HepG2 (cell line): ENCODE data around the gene TMEM131L. TPM values are rescaled to one million over a fixed set of nuclear protein-coding genes. Genes with fewer than 3 reads are reported as not detected.

Experiments
- ATAC-seq: fragments of 200-7000 bp; cut with Tn5 transposase; 3 replicates; pipeline ENCODE4 v1.9.1; 2020; ENCODE audit warnings: mild to moderate bottlenecking, moderate library complexity
- BruUV-seq: library from RNA; stranded (reverse); fragments of 400-500 nt; replicated peaks from 2 replicates; lab custom pipeline; 2021; lab: Mats Ljungman, UMichigan
- CTCF ChIA-PET: fragments of 300-600 bp; formaldehyde crosslinking; extraction: SDS; loops from one replicate; lab custom pipeline; 2021; ENCODE audit warnings: low total read pairs, inconsistent platforms, low intra/inter-chr PET ratio; lab: Yijun Ruan, JAX
- POLR2A ChIA-PET: fragments of 350-600 bp; sonication (Branson Sonifier 250); formaldehyde crosslinking; loops from one replicate; lab custom pipeline; 2020; ENCODE audit warnings: antibody characterized with exemption, inconsistent platforms; lab: Yijun Ruan, JAX
- DNase-seq: peaks from one replicate; pipeline ENCODE4 v3.0.0-alpha.2; 2015; ENCODE audit warnings: low spot score
- FAIRE-seq: peaks from 3 replicates; lab custom pipeline; 2011; peaks lifted over from hg19 to GRCh38; lab: Jason Lieb, UNC
- H2AFZ ChIP-seq: one replicate; pipeline ENCODE4 v1.6.1; 2011; ENCODE audit warnings: low read length, inconsistent platforms
- H3K27ac ChIP-seq: fragments of 300-600 bp; 3 replicates; pipeline ENCODE4 v1.8.0; 2011; ENCODE audit warnings: mixed run types, mild to moderate bottlenecking, mixed read lengths, low read length, inconsistent platforms; ENCODE audit not compliant: insufficient read depth; ENCODE audit errors: extremely low read length
- H3K27me3 ChIP-seq, 2 experiments: fragments of 200-600 bp in 1 of 2; 2 replicates in 1 of 2; 3 replicates in 1 of 2; pipeline versions ENCODE4 v1.6.0 to v1.8.0; 2011; ENCODE audit warnings: low read length in 2 of 2, mild to moderate bottlenecking in 2 of 2, moderate library complexity in 2 of 2, inconsistent platforms in 1 of 2; ENCODE audit not compliant: insufficient read depth in 2 of 2, control insufficient read depth in 1 of 2
- H3K36me3 ChIP-seq, 2 experiments: fragments of 200-600 bp in 1 of 2; replicated peaks in 1 of 2; 2 replicates in 1 of 2; 3 replicates in 1 of 2; pipeline versions ENCODE4 v1.5.1 to v1.8.0; 2011; ENCODE audit warnings: low read length in 2 of 2, inconsistent platforms in 1 of 2; ENCODE audit not compliant: insufficient read depth in 2 of 2, control insufficient read depth in 1 of 2
- H3K4me1 ChIP-seq: 2 replicates; pipeline ENCODE4 v1.5.1; 2012; ENCODE audit warnings: low read length, inconsistent platforms; ENCODE audit not compliant: insufficient read depth
- H3K4me2 ChIP-seq: 2 replicates; pipeline ENCODE4 v1.6.0; 2011; ENCODE audit warnings: low read depth, low read length, inconsistent platforms
- H3K4me3 ChIP-seq, 3 experiments: fragments of 200-600 bp in 1 of 3; sonication (generic), shearing (Covaris generic) in 1 of 3; replicated peaks in 1 of 3; 2 replicates each; pipeline ENCODE4 v1.5.1; 2011 to 2016; ENCODE audit warnings: low read length in 3 of 3, inconsistent platforms in 2 of 3, low read depth in 2 of 3, mild to moderate bottlenecking in 2 of 3, control low read depth in 1 of 3, mixed read lengths in 1 of 3; ENCODE audit not compliant: insufficient read depth in 1 of 3
- H3K79me2 ChIP-seq: one replicate; pipeline ENCODE4 v1.6.1; 2011; ENCODE audit warnings: low read length, inconsistent platforms; ENCODE audit not compliant: insufficient read depth
- H3K9ac ChIP-seq: 2 replicates; pipeline ENCODE4 v1.6.0; 2011; ENCODE audit warnings: mild to moderate bottlenecking, low read depth, low read length, inconsistent platforms; ENCODE audit not compliant: insufficient read depth
- H3K9me3 ChIP-seq: 2 replicates; pipeline ENCODE4 v1.5.1; 2012; ENCODE audit warnings: mild to moderate bottlenecking, low read length
- H4K20me1 ChIP-seq: 2 replicates; pipeline ENCODE4 v1.6.0; 2011; ENCODE audit warnings: inconsistent platforms, mild to moderate bottlenecking, low read length, moderate library complexity; ENCODE audit not compliant: insufficient read depth
- ASH2L ChIP-seq: fragments of 300-600, 200-600 bp; sonication (generic); IDR thresholded peaks from 2 replicates; pipeline ENCODE4 v1.7.0; 2017; ENCODE audit warnings: low read depth, mild to moderate bottlenecking, moderate library complexity, mixed read lengths, low read length; ENCODE audit not compliant: insufficient read length
- BORCS8-MEF2B ChIP-seq: sonication (generic); formaldehyde crosslinking; IDR thresholded peaks from 2 replicates; pipeline ENCODE4 v1.8.0; 2022; ENCODE audit warnings: mild to moderate bottlenecking, missing genetic modification reagents
- ELF1 ChIP-seq: sonication (generic); formaldehyde crosslinking; IDR thresholded peaks from 2 replicates; pipeline ENCODE4 v1.4.0; 2020; ENCODE audit warnings: missing genetic modification reagents
- NR1H2 ChIP-seq: sonication (generic); formaldehyde crosslinking; IDR thresholded peaks from 2 replicates; pipeline ENCODE4 v1.8.1; 2022; ENCODE audit warnings: low read depth, missing genetic modification reagents, borderline replicate concordance
- ZFX ChIP-seq: sonication (generic); formaldehyde crosslinking; IDR thresholded peaks from 2 replicates; pipeline ENCODE4 v1.4.0; 2020; ENCODE audit warnings: mild to moderate bottlenecking, low read depth, missing genetic modification reagents, moderate library complexity
- ZNF12 ChIP-seq: sonication (generic); formaldehyde crosslinking; IDR thresholded peaks from 2 replicates; pipeline ENCODE4 v1.5.0; 2020; ENCODE audit warnings: missing genetic modification reagents
- ZNF260 ChIP-seq: sonication (generic); formaldehyde crosslinking; IDR thresholded peaks from 2 replicates; pipeline ENCODE4 v1.4.0; 2020; ENCODE audit warnings: missing genetic modification reagents, low read depth, mild to moderate bottlenecking, borderline replicate concordance
- WGBS: methylation state at CpG from one replicate; pipeline ENCODE4 v1.1.6; 2017; ENCODE audit warnings: low lambda C conversion rate; 5-methylcytosine and 5-hydroxymethylcytosine counted together
- in situ Hi-C: cut with HindIII; loops from 2 replicates; pipeline ENCODE4 v1.10.0; 2017; ENCODE audit warnings: low pct_unique_long_range_greater_than_20kb; ENCODE audit not compliant: extremely low pct_ligation_motif_present
- intact Hi-C: fragments of 100-400 bp; cut with micrococcal nuclease; formaldehyde crosslinking; loops from one replicate; pipeline ENCODE4 v1.10.0; 2022; ENCODE audit not compliant: unreplicated experiment
- polyA plus RNA-seq, 8 experiments: library from polyadenylated mRNA; depleted of rRNA in 3 of 8; stranded (reverse) in 7 of 8; unstranded in 1 of 8; fragments of >200 nt; fragmentation: Illumina TruSeq in 4 of 8; extraction: Trizol in 4 of 8; gene quantifications; 2 replicates each; pipeline versions ENCODE4 v1.2.1 to v1.2.3, GENCODE V29; 2011 to 2016; ENCODE audit warnings: low read depth in 4 of 8, missing spikeins in 1 of 8, mixed read lengths in 1 of 8; ENCODE audit not compliant: insufficient read depth in 1 of 8
- total RNA-seq, 5 experiments: library from RNA; depleted of rRNA; stranded (reverse); fragments of >200 nt; fragmentation: Illumina TruSeq; extraction: Trizol; gene quantifications; 2 replicates each; pipeline ENCODE4 v1.2.3, GENCODE V29; 2016; ENCODE audit warnings: low read depth in 1 of 5

TMEM131L gene
- total and polyA plus RNA-seq, 2 of the 13 experiments (the other 11 are each of a cell fraction or from before 2014, with no cell fraction given) = 2.2 to 4.5 TPM

- Histone ChIP-seq H3K4me3 (no peak overlapping the region), H4K20me1 (no peaks in the 10 kb centered on the region), H3K27ac (no peak overlapping the region), H3K9ac (no peak overlapping the region), H3K9me3 (no peaks in the 10 kb centered on the region), H3K27me3 (no peaks in the 10 kb centered on the region), H3K4me1 (no peaks in the 10 kb centered on the region), H3K79me2 (no peaks in the 10 kb centered on the region), H3K36me3 (no peaks in the 10 kb centered on the region), H3K4me2 (no peak overlapping the region), H2AFZ (no peak overlapping the region)
- ChIA-PET CTCF (no interaction called here), POLR2A (no interaction called here)
- TF ChIP-seq NR1H2 (CRISPR knock-in tag) (no peak), ZNF260 (CRISPR knock-in tag) (no peak), ELF1 (no peak), BORCS8-MEF2B (no peak)
- no TSS peak for BruUV-seq
- ATAC-seq (no peak), FAIRE-seq (no peak), DNase-seq (no peak)
- in situ Hi-C loops (no loop called here), intact Hi-C loops (no loop called here)
- WGBS = 85% methylated on average over 6 of the region's 6 CpGs
Observed at GRCh38 chr4:153537493-153537960, 71.4 kb downstream of the TMEM131L start.

- no TSS peak for BruUV-seq
Observed at GRCh38 chr4:153538487-153539357, 72.6 kb downstream of the TMEM131L start.

More at GRCh38 chr4:153538487-153539357, 72.6 kb downstream of the TMEM131L start:
- in situ Hi-C loops = no loop called here
- Histone ChIP-seq H4K20me1 (no peaks in the 10 kb centered on the region), H3K4me2 (no peak overlapping the region), H2AFZ (no peak overlapping the region), H3K36me3 (no peaks in the 10 kb centered on the region), H3K27ac (no peak overlapping the region), H3K4me1 (no peaks in the 10 kb centered on the region), H3K9me3 (no peaks in the 10 kb centered on the region), H3K79me2 (no peaks in the 10 kb centered on the region), H3K9ac (no peak overlapping the region), H3K27me3 (no peaks in the 10 kb centered on the region), H3K4me3 (no peak overlapping the region)
- DNase-seq = no peak
- CTCF ChIA-PET = no interaction called here
- intact Hi-C loops = no loop called here
- no peak for FAIRE-seq
- 88% methylated on average over 17 of the region's 17 CpGs for WGBS
- TF ChIP-seq ZNF12 (no peak), ZFX (no peak), ASH2L (no peak)
- ATAC-seq = no peak
- POLR2A ChIA-PET = no interaction called here
